PFSK-1 (cell line): ENCODE measurements around the gene LPCAT3.

Experiments used
- FOXP2 ChIP-seq: optimal IDR thresholded peaks from 2 replicates; pipeline ENCODE3; 2011; ENCODE audit warnings: borderline replicate concordance, control low read depth, inconsistent platforms; ENCODE audit not compliant: insufficient read depth; ENCODE audit errors: extremely low read length, extremely low read depth
- POLR2AphosphoS5 ChIP-seq: IDR thresholded peaks from 2 replicates; pipeline ENCODE4 v1.6.1; 2012; ENCODE audit warnings: low read depth, mild to moderate bottlenecking, control low read depth, low read length, moderate library complexity
- TAF1 ChIP-seq: IDR thresholded peaks from 2 replicates; pipeline ENCODE4 v1.6.1; 2012; ENCODE audit warnings: low read length, control low read depth, borderline replicate concordance; ENCODE audit not compliant: insufficient read depth
- TF ChIP-seq, protein P1 (sequence below), 2 experiments: IDR thresholded peaks; 2 replicates each; pipeline versions ENCODE4 v1.6.1 to v1.8.0; 2011 to 2012; ENCODE audit warnings: low read depth in 2 of 2, low read length in 2 of 2, control low read depth in 1 of 2, inconsistent platforms in 1 of 2, mild to moderate bottlenecking in 1 of 2, moderate library complexity in 1 of 2; ENCODE audit not compliant: insufficient read depth in 1 of 2

GRCh38 chr12:7065073-7065623 is 46.9 kb upstream of the LPCAT3 start:
- TF ChIP-seq POLR2AphosphoS5 (no peak), TAF1 (no peak), FOXP2 (no peak)
- TF ChIP-seq, protein P1, sequence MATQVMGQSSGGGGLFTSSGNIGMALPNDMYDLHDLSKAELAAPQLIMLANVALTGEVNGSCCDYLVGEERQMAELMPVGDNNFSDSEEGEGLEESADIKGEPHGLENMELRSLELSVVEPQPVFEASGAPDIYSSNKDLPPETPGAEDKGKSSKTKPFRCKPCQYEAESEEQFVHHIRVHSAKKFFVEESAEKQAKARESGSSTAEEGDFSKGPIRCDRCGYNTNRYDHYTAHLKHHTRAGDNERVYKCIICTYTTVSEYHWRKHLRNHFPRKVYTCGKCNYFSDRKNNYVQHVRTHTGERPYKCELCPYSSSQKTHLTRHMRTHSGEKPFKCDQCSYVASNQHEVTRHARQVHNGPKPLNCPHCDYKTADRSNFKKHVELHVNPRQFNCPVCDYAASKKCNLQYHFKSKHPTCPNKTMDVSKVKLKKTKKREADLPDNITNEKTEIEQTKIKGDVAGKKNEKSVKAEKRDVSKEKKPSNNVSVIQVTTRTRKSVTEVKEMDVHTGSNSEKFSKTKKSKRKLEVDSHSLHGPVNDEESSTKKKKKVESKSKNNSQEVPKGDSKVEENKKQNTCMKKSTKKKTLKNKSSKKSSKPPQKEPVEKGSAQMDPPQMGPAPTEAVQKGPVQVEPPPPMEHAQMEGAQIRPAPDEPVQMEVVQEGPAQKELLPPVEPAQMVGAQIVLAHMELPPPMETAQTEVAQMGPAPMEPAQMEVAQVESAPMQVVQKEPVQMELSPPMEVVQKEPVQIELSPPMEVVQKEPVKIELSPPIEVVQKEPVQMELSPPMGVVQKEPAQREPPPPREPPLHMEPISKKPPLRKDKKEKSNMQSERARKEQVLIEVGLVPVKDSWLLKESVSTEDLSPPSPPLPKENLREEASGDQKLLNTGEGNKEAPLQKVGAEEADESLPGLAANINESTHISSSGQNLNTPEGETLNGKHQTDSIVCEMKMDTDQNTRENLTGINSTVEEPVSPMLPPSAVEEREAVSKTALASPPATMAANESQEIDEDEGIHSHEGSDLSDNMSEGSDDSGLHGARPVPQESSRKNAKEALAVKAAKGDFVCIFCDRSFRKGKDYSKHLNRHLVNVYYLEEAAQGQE (IDR thresholded peaks at IDR 0.05; ENCODE audit: insufficient read depth in 1 of 2, low read depth in 2 of 2, low read length in 2 of 2), result no peak
